HK-2 (cell line): ENCODE measurements around the gene LRATD1.
A peak's percentile ranks its signal among the peaks of the same experiment; 100 is the strongest.

Experiments used
- DNase-seq: peaks from one replicate; pipeline ENCODE4 v3.0.0-alpha.2; 2018; ENCODE audit not compliant: unreplicated experiment

The LRATD1 gene

DNA sequence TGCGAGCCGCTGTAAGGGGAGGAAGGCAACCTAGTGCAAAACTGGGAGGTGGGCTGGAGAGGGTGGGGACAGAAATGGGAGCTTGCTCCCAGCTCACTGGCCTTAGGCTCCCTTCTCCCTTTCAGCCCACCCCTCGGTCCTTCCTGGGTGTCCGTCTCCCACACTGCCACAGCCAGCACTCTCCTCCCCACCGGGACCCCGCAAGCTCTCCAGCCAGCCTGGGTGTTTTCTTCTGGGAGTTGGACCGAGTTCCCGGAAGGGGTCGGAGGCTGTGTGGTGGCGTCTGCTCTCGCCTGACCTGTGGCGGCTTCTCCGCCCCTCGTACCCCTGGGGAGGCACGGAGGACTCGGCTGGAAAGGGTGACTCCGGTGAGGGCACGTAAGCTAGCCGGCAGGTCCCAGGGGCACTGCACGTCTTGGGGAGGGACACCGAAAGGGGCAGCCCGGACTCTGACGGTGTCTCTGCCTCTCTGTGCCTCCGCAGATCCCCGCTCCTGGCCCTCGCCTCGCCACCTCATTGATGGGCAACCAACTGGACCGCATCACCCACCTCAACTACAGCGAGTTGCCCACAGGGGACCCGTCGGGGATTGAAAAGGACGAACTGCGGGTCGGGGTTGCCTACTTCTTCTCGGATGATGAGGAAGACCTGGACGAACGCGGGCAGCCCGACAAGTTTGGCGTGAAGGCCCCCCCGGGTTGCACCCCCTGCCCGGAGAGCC is 1.1 kb downstream of the LRATD1 start:
- no peak for DNase-seq

DNA sequence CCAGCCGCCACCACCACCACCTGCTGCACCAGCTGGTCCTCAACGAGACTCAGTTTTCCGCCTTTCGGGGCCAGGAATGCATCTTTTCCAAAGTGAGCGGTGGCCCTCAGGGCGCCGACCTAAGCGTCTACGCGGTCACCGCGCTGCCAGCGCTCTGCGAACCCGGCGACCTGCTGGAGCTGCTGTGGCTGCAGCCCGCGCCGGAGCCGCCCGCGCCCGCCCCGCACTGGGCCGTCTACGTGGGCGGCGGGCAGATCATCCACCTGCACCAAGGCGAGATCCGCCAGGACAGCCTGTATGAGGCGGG is 1.6 kb downstream of the LRATD1 start:
- no peak for DNase-seq

DNA sequence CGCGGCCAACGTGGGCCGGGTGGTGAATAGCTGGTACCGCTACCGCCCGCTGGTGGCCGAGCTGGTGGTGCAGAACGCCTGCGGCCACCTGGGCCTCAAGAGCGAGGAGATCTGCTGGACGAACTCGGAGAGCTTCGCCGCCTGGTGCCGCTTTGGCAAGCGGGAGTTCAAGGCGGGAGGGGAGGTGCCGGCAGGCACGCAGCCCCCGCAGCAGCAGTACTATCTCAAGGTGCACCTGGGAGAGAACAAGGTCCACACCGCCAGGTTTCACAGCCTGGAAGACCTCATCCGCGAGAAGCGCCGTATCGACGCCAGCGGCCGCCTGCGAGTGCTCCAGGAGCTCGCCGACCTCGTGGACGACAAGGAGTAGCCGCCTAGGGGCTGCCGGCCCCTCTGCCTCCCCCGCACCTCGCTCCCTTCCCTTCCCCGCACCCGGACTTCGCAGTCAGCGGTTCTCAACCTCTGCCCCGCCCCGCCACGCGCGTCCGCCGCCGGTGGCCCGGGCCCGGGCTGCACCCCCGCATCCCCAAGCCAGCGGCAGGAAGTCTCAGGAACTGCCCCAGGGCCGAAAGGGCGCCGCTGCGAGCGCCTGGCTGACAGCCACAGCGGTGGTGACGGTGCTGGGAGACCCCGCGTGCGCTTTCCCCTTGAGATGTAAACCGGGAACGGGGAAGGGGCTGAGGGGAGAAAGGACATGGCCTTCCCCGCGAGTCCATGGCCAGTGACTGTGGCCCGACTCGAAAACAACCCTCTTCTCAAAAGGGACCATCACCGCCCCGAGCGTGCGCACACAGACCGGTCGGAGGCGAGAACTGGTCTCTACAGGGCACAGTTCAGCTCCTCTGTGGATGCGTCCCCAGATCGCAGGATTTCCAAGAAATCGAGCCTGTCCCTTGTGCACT is 2.2 kb downstream of the LRATD1 start:
- DNase-seq: peak; percentile 77

DNA sequence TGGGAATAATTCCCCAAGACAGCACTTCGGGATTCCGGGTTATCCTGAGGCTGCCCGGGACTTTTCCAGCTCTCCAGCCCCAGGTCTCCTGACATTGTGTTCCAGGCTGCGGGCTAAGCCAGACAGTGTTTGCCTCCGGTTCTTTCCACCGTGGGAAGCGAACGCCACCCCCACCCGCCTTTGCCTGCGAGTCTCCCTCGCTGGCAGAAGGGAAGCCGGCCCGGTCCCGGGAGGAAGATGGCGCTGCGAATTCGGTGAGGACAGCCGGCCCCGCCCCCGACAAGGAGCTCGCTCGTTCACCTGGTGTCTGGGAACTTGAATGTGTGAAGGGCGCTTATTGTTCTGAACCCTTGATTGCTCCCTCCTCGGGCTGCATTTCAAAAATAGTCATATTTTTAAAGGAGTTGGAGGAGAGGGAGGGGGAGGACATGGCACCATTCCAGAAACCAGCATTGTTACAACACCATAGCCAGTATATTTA is 2.9 kb downstream of the LRATD1 start:
- peak; percentile 39 for DNase-seq

DNA sequence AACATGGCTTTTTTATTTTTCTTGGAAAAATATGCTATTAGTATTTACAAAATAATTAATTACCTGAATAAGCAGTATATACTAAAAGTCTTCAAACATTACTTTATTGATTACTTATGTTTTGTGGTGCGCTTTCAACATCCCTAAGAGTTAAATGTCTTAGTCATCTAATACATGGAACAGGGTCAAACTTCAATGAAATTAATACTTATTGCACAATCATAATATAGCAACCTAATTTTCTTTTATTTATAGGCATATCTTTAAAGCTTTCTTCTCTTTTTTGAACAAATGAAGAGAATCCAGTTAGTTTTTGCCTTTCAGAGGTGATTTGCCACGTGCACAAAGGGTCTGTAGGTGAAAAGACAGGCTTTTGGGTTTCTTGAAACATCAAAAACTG is 6.0 kb downstream of the LRATD1 start:
- DNase-seq: no peak

DNA sequence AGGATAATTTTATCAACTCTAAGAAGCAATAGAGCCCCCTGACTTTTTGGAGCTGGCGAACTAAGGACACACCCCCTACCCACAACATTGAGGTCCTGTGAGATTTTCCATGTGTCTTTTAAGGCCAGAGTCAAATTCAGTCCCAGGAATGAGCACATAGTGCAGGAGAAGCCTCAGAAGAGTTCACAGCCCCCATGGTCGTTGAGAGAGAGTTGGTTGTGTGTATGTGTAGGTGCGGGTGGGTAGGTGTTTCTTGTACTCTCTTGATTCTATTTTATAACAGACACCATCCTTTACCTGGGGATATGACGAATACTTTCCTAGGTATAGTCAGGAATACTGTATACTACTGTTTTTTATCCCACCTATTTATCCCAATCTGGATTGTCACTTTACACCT is 8.6 kb downstream of the LRATD1 start:
- no peak for DNase-seq

DNA sequence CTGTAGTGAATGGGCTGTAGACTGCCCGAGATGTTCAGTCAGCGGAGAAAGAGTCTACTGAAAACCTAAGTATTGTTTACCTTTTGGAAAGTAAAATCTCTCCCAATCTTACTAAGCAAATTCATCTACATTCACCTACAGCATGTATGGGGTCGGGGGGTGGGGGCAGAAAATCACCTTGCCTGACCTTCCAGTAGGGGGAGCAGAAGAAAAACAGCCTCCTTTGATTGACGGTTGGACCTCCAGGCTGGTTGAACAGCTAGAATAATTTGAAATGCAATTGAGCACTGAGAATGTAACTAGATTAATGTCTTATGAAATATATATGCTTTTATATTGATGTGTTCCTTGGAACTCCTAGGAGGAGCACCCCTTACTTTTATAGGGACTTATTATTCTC is 10.0 kb downstream of the LRATD1 start:
- DNase-seq: no peak

DNA sequence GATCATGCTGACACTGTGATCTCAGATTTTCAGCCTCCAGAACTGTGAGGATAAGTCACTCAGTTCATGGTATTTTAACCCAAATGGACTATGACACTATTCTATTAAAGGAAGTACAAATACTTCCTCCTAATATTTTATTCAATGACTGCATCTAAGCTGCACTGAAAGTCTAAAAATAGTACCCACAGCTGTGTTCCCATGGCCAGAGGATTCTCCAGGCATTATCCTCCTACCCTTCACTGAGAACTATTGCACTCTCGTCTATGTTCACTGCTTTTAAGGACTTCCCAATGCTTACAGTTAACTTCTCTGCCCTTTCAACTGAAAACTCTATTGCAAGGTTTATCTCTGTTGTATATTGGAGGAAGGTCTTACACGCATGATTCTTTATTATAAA is 15.2 kb downstream of the LRATD1 start:
- DNase-seq: no peak

DNA sequence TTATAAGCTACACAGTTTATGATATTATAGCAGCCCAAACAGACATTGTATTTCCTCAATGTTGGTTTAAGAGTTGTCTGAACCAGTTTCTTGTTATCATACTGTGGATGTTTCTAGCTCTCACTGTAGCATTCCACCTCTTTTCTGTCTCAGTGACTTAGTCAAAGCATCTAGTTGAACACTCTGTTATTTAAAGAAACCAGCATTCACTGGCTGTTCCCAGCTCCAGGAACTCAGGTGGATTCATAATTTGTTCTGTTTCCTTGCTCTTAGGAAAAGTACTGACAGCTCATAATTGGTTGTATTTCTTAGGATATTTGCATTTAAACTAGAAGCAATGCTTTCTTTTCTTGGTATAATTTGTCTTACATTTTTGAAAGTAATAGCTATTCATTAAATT is 17.5 kb downstream of the LRATD1 start:
- DNase-seq: no peak

DNA sequence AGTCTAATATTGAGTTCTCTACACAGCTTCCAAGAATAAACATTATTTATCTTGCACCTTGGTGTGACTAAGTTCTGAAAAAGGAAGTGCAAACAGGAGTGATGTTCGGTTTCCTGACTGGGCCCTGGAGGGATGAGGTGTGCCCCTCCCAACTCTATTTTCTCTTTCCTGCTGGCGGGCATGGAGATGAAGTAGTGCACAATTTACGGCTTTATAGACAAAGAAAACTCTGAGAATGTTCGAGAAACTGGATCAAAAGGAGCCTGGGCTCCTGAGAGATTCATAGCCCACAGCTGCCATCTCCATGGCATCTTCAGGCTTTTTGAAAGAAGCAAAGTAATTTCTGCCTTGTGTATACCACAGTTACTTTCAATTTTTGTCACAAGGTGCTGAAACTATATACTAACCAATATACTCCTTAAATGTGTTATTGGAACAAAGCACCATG is 22.3 kb downstream of the LRATD1 start:
- DNase-seq: no peak

DNA sequence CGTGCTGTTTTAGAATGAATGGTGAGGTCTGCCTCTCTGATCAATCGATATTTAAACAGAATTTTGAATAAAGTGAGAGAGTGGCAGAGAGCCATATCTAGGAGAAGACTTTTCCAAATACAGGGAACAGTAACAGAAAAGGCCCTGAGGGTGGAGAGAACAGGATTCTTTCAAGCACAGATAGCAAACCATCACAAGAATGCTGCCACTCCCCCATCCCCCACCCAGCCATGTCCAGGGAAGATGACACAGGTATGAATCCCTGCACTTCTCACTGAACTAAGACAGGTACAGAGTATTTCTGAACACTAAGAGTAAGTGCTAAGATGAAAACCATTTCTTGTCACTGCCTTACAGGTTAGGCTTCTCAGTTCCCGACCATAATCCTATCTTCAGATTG is 23.6 kb downstream of the LRATD1 start:
- no peak for DNase-seq

DNA sequence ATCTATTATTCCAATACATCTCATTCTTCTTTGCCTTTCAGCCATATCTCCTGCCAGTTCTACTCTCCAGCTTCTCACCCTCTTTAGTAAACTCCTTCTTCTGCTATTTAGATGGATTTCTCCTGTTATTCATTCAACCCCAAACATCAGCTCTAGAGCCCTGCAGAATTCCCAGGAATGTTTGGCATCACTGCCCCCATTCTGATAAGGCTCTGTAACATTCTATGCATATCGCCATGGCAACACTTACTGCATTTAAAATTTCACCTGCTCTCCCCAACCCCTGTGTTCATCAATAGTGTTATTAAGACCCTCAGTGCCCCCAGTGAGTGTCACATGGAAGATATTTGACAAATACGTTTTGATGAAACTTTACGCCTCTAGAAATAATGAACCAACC is 28.6 kb downstream of the LRATD1 start:
- DNase-seq: no peak

DNA sequence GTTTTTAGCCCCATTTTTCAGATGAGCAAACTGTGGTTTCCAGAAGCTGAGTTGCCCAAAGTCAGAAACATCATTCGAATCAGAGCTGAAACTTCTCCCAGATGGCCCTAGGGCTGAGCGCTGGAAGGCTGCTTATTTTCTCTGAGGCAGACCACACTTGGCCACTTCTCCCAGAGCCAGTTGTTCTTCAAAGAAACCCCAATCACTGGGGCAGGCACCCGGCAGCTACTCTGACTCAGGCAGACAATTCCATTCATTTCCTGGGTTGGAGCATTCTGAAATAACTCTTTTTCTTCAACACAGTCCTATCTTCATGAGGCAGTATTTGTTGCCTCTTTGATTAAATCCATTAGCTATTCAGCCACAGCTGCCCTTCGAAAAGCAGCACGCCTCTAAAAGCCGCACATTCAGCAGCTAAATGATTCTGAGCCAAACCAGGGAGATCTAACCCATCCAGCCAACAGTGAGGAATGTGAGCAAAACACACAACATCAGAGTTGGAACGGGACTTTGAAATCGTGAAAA is 40.9 kb downstream of the LRATD1 start:
- no peak for DNase-seq

DNA sequence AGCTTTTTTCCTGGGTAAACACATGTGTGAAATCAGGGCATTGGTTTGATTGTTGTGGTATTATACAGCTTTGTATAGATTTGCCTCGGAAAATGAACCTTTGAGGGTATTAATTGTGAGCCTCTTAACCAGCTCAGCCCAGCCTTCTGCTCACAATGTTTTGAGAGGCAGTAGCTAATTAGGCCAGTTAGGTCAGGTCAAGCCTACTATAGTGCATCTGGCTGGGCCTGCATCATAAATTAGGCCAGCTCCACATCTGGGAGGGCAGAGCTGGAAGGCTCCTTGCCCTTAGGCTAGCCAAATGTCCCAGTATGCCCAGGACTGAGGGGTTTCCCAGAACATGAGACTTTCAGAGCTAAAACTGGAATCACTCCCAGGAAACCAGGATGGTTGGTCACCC is 43.0 kb downstream of the LRATD1 start:
- DNase-seq: no peak

DNA sequence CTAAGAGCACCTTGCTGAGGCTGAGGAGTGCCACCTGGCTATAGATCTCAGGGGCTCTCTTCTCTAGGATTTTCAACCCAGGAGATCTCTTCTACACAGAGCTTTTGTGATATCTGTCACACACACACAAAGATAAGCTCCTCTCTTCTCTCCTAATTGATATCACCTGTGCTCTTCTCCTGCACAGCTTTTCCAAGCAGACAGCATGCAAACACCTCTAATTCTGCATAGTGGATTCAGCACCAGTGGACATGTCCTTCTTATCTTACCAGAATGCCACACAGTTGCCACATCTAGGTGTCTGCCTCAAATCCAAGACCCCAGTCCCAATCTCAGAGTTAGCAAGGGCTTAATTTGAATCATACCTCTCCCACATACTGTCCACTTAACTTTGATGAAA is 43.9 kb downstream of the LRATD1 start:
- no peak for DNase-seq

DNA sequence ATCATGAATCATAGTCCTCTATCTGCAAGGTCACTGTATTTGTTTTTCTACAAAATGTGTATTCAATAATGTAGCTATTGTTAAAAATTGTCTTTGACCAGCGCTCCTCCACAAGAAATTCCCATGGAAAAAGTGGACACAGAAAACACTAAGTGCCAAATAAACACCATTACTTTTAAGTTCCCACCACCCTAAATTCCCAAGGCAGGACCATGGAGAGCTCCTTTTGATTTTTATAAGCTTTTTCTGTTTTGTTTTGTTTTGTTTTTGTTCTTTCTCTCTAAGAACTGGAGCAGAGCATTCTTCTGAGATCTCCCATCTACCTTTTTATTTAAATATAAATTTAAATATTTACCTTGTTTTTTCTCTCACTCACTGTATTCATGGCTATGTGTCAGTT is 44.5 kb downstream of the LRATD1 start:
- DNase-seq: no peak

DNA sequence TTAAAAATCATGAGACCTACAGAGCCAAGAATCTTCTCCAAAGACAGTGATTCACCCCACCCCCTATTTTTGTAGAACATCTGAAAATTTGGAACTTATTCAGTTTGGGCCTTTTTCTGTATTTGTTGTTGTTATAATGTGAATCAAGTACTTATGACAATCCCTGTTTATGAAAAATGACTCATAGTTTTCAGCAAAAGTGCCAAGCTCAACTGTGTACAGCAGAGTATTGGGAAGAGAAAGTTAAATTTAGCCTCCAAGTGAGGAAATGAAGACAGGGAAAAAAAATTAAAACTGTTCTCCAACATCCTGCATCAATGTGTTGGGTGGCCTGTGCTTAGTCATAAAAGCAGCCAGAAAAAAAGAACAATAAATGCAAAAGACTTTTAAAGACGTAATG is 46.2 kb downstream of the LRATD1 start:
- no peak for DNase-seq

DNA sequence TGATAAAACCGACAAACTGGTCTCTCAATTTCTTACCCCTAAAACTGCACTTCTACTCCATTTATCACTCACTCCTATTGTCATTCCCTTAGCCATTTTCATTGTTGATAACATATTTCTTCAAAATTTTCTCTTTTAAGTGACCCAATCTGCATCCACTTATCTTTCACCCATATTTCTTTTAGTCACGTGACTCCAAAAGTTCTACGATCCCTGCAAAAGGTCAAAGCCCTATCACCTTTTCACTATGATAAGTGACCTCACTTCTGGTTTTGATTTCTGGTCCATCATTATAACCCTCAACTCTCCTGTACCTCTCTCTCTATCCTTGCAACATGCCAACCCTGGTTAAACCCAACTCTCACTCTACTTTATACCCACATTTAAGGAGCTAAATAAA is 49.1 kb downstream of the LRATD1 start:
- no peak for DNase-seq
